Measurements from ENCODE around the gene COL9A2. TPM values are rescaled to one million over a fixed set of nuclear protein-coding genes. Genes with fewer than 3 reads are reported as not detected.

The COL9A2 gene
- total and polyA plus RNA-seq, 4 donors, result 0.19 to 0.75 (median 0.34) TPM

DNA sequence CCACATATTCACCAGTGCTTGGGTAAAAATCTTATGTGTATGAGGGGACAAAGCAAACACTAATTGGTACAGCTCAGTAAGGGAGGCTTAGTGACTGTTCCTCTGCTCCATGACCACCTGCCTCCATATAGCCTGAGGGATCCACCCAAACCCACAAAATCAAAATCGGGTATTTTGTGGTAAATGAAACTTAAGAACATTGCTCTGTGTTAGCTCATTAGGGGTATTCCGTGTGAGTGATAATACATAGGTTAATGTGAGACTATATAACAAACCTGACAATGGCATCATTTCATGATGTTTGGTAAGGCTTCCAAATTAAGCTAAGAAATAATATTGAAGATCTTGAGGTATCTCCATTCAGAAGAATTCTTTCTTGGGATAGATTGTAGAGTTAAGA, 25.8 kb downstream of the COL9A2 start:
- Histone ChIP-seq H3K27ac (ENCODE audit: low read depth in 1 of 2, low read length in 2 of 2) (no peak overlapping the region), H3K9me3 (ENCODE audit: control insufficient read depth in 4 of 4, low read length in 3 of 4) (no peaks in the 10 kb centered on the region), H3K4me3 (ENCODE audit: low read depth in 1 of 3, low read length in 3 of 3) (no peak overlapping the region), H3K36me3 (ENCODE audit: control insufficient read depth in 4 of 4, insufficient read depth in 3 of 4, low read depth in 1 of 4, low read length in 3 of 4) (peaks cover 6 to 37% (median 19%) of the 10 kb centered on the region in 4 donors), H3K27me3 (ENCODE audit: control insufficient read depth in 4 of 4, insufficient read depth in 4 of 4, low read length in 3 of 4) (no peaks in the 10 kb centered on the region), H3K9ac (ENCODE audit: low read depth in 1 of 2, low read length in 2 of 2) (no peak overlapping the region), H3K4me1 (ENCODE audit: control insufficient read depth in 4 of 4, insufficient read depth in 4 of 4, low read length in 3 of 4) (no peaks in the 10 kb centered on the region)
- no peak for DNase-seq (ENCODE audit: low spot score)
- WGBS, result 95% methylated on average over 2 of the region's 2 CpGs
- TF ChIP-seq FOXA2 (IDR thresholded peaks at IDR 0.05) (no peak), RXRA (IDR thresholded peaks at IDR 0.05) (no peak), TAF1 (conservative IDR thresholded peaks at IDR 0.05) (no peak)
- TF ChIP-seq, protein P1, sequence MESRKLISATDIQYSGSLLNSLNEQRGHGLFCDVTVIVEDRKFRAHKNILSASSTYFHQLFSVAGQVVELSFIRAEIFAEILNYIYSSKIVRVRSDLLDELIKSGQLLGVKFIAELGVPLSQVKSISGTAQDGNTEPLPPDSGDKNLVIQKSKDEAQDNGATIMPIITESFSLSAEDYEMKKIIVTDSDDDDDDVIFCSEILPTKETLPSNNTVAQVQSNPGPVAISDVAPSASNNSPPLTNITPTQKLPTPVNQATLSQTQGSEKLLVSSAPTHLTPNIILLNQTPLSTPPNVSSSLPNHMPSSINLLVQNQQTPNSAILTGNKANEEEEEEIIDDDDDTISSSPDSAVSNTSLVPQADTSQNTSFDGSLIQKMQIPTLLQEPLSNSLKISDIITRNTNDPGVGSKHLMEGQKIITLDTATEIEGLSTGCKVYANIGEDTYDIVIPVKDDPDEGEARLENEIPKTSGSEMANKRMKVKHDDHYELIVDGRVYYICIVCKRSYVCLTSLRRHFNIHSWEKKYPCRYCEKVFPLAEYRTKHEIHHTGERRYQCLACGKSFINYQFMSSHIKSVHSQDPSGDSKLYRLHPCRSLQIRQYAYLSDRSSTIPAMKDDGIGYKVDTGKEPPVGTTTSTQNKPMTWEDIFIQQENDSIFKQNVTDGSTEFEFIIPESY (IDR thresholded peaks at IDR 0.05), result no peak
- TF ChIP-seq, protein P2, sequence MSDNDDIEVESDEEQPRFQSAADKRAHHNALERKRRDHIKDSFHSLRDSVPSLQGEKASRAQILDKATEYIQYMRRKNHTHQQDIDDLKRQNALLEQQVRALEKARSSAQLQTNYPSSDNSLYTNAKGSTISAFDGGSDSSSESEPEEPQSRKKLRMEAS (IDR thresholded peaks at IDR 0.05), result no peak

DNA sequence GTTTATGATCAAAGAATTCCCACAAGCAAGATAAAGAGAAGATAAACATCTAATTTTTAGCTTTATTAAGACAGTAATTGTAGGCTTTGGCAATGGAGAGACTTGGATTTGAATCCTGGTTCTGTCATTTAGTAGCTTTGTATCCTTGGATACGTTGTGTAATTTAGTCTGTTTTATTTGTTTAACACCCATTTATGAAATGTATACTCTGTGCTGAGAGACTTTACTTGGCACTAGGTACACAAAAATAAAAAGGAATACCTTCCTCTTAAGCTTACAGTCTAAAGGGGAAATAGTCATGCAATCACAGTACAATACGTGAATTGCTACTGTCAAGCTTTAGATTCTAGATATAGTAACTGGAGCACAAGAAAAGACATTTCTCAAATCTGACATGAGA, 35.2 kb downstream of the COL9A2 start:
- Histone ChIP-seq H3K9ac (ENCODE audit: low read depth in 1 of 2, low read length in 2 of 2) (no peak overlapping the region), H3K9me3 (ENCODE audit: control insufficient read depth in 4 of 4, low read length in 3 of 4) (no peaks in the 10 kb centered on the region), H3K36me3 (ENCODE audit: control insufficient read depth in 4 of 4, insufficient read depth in 3 of 4, low read depth in 1 of 4, low read length in 3 of 4) (peaks cover 3 to 19% (median 6%) of the 10 kb centered on the region in 4 donors), H3K27ac (ENCODE audit: low read depth in 1 of 2, low read length in 2 of 2) (no peak overlapping the region), H3K27me3 (ENCODE audit: control insufficient read depth in 4 of 4, insufficient read depth in 4 of 4, low read length in 3 of 4) (no peaks in the 10 kb centered on the region), H3K4me3 (ENCODE audit: low read depth in 1 of 3, low read length in 3 of 3) (no peak overlapping the region), H3K4me1 (ENCODE audit: control insufficient read depth in 4 of 4, insufficient read depth in 4 of 4, low read length in 3 of 4) (peaks cover 0 to 2% (median 0%) of the 10 kb centered on the region in 4 donors)
- 60% methylated on average over 2 of the region's 2 CpGs for WGBS
- no peak for DNase-seq (ENCODE audit: low spot score)
- TF ChIP-seq TAF1 (conservative IDR thresholded peaks at IDR 0.05) (no peak), YY1 (IDR thresholded peaks at IDR 0.05) (no peak), FOXA2 (IDR thresholded peaks at IDR 0.05) (no peak), SP1 (IDR thresholded peaks at IDR 0.05) (no peak)
- TF ChIP-seq, protein P3, sequence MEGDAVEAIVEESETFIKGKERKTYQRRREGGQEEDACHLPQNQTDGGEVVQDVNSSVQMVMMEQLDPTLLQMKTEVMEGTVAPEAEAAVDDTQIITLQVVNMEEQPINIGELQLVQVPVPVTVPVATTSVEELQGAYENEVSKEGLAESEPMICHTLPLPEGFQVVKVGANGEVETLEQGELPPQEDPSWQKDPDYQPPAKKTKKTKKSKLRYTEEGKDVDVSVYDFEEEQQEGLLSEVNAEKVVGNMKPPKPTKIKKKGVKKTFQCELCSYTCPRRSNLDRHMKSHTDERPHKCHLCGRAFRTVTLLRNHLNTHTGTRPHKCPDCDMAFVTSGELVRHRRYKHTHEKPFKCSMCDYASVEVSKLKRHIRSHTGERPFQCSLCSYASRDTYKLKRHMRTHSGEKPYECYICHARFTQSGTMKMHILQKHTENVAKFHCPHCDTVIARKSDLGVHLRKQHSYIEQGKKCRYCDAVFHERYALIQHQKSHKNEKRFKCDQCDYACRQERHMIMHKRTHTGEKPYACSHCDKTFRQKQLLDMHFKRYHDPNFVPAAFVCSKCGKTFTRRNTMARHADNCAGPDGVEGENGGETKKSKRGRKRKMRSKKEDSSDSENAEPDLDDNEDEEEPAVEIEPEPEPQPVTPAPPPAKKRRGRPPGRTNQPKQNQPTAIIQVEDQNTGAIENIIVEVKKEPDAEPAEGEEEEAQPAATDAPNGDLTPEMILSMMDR (IDR thresholded peaks at IDR 0.05; ENCODE audit: low read depth, low read length, missing input control), result no peak
- TF ChIP-seq, protein P4, sequence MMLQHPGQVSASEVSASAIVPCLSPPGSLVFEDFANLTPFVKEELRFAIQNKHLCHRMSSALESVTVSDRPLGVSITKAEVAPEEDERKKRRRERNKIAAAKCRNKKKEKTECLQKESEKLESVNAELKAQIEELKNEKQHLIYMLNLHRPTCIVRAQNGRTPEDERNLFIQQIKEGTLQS (IDR thresholded peaks at IDR 0.05), result no peak
- TF ChIP-seq, protein P5, sequence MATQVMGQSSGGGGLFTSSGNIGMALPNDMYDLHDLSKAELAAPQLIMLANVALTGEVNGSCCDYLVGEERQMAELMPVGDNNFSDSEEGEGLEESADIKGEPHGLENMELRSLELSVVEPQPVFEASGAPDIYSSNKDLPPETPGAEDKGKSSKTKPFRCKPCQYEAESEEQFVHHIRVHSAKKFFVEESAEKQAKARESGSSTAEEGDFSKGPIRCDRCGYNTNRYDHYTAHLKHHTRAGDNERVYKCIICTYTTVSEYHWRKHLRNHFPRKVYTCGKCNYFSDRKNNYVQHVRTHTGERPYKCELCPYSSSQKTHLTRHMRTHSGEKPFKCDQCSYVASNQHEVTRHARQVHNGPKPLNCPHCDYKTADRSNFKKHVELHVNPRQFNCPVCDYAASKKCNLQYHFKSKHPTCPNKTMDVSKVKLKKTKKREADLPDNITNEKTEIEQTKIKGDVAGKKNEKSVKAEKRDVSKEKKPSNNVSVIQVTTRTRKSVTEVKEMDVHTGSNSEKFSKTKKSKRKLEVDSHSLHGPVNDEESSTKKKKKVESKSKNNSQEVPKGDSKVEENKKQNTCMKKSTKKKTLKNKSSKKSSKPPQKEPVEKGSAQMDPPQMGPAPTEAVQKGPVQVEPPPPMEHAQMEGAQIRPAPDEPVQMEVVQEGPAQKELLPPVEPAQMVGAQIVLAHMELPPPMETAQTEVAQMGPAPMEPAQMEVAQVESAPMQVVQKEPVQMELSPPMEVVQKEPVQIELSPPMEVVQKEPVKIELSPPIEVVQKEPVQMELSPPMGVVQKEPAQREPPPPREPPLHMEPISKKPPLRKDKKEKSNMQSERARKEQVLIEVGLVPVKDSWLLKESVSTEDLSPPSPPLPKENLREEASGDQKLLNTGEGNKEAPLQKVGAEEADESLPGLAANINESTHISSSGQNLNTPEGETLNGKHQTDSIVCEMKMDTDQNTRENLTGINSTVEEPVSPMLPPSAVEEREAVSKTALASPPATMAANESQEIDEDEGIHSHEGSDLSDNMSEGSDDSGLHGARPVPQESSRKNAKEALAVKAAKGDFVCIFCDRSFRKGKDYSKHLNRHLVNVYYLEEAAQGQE (IDR thresholded peaks at IDR 0.05), result no peak
- TF ChIP-seq, protein P2 (IDR thresholded peaks at IDR 0.05), result no peak

Data from liver (tissue), 9 donors.